GM12873 (cell line): Measurements from ENCODE around the gene ATF6.

Source experiments
- CTCF ChIP-seq: IDR thresholded peaks from 2 replicates; pipeline ENCODE4 v1.5.1; 2012; ENCODE audit warnings: low read depth, mild to moderate bottlenecking, moderate library complexity, low read length, control low read depth; ENCODE audit not compliant: insufficient read depth; ENCODE audit errors: missing control alignments

The ATF6 gene

DNA sequence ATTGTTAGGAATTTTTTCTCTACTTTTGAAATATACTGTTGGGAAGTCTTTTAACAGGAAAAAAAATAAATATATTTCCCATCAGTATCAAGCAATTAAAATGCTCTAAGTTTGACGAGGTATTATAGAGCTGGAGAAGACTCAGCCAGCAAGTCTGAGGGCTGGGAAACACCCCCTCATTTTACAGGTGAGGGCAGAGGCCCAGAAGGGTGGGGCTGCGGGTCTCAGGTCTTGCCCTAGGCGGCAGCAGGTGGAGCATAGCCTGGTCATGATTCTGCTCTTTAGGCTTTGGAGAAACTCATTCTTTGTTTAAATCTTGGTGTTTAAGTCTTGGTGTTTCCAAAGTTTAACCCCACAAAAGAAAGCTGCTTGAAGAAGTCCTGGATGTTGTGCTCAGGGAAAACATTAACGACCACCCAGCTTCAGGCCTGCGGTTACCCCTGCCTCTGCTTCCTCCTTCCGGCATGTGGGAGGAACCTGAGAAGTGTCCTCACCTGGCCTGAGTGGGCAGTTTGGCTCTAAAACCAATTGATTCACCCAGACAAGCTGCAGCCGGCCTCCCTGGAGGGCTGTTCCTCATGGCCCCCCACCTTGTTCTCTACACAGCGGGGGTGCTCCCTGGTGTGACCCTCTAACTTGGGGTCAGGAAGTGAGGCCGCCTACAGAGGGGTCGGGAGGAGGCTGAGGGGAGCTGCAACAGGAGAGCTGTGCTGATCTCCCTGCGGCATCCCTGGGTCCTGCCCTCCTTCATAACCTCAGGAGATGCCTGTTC is 215.8 kb downstream of the ATF6 start:
- TF ChIP-seq CTCF = no peak

DNA sequence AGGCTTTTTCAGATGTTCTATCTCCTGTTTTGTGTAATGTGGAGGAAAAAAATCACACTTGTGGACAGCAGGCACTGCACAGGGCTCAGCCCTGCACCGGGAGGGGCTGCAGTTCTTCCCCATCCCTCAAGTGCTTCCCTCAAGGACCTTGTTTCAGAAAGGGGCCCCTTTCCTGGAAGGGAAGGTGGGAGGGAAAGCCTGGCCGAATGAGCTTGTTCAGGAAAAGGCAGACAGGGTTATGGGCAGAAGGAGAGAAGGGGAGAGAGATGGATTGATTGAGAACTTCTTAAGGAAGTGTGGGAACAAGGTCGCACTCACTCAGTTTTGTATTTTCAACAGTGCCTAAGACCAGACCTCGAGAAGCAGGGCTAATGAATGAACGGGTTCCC is 216.4 kb downstream of the ATF6 start:
- TF ChIP-seq CTCF = no peak

DNA sequence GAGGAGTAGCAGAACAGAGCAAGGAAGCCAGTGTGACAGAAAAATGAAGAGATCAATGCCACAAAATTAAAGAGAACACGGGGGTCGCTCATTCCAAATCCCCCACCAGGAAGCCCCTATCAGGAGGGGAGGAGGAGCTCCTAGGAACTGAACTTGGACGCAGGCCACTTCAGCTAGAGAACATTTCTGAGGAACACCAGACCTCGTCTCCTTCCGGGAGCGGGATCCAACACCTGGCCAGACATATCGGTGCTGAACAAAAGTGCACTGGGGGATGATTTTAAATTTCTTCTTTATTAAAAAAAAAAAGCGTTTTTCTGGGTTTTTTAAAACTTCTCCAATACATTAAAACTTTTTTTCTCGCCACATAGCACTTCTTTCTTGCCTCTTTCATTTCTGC is 216.8 kb downstream of the ATF6 start:
- TF ChIP-seq CTCF = no peak

DNA sequence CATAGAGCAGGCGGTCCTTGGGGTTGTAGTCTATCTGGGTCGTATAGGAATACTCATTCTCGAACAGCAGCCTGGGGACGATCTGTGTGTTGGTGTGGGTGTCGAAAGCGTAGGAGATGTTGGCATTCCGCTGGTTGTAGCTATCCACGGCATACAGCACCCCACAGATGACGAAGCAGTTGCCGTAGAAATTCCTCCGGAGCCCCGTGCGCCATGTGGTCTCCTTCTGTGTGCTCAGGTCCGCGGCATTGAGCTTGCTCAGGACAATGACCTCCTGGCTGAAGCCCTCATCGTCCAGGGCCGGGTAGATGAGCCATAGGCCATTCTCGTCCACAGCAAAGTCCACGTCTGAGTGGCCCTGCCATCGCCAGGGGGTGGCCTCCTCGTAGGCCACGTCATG is 217.6 kb downstream of the ATF6 start:
- no peak for TF ChIP-seq CTCF

DNA sequence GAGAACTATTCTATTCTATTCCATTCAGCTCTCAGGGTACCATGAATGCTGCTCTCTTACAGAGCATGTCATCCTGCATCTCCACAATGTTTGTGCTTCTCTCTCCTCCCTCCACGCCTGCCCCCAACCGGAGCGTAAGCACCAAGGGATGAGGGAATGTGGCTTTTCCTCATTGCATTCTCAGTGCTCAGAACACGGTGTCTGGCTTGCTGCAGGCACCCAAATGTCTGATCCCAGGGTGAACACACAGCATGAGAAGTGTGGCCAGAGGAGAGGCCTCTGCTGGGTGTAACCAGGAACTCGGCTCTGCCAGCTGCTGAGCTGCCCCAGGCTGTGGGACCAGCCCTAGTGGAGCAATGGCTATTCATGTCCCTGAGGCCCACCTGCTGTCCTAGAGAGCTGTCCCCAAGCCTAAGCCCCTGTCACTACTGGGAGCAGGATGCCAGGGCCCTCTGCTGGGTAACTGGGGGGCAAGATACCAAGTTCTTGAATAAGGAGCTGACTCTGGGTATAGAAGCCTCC is 219.2 kb downstream of the ATF6 start:
- no peak for TF ChIP-seq CTCF

DNA sequence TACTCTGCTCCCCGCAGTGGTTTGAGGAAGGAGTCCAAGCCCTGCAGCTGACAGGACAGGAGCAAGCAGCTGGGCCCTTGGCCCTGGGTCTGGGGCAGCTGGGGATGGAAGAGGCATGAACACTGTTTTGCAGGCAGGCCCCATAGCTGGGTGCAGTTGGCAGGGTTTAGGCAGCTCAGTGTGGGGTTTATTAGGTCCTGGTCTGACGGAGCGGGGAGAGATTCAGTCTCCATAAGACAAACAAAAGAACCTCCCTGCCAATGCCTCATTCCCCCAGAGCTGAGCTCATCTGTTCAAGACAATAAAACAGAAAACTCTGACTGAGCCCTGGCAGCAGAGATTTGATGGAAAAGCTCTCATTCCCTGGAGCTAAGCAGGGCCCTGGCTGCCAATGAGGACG is 220.2 kb downstream of the ATF6 start:
- TF ChIP-seq CTCF = no peak

GRCh38 chr1:161987303-161987702 is 221.2 kb downstream of the ATF6 start:
- no peak for TF ChIP-seq CTCF

GRCh38 chr1:161987872-161988271 is 221.8 kb downstream of the ATF6 start:
- TF ChIP-seq CTCF = no peak
